ENCODE results near the gene POLR2L.

DNA sequence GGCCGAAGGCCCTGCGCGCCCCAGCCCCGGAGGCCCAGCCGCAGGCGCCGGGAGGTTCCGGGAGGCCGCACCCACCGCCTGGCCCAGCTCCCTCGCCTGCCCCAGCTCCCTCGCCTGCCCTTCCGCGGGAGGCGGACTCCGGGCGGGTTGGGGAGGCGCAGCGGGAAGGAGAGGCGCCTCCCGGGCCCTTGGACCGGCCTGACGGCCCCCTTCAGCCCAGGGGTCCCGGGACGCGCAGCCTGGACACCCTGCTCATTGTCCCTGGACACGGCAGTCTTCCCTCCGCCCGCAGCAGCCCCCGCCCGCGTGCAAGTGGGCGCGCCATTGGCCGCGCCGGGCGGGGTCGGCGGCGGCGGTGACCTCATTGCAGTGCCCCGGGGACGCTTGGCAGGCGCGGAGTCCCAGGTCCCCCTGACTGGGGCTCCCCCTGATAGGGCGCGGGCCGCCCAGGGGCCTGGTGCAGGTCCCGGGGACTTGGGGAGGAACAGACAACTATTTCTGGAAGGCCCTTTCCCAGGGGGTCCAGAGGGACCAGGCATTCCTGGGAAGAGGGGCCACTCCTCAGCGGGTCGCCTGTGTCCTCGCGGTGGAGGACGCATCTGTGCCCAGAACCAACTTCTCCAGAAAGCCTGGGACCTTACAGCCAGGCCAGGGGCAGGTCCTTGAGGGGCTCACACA, 9.1 kb downstream of the POLR2L start:
- TF ChIP-seq CTCF (IDR thresholded peaks at IDR 0.05; ENCODE audit: low read depth, low read length, poor library complexity, severe bottlenecking), result no peak
- TF ChIP-seq EZH2phosphoT487 (IDR thresholded peaks at IDR 0.05; ENCODE audit: borderline replicate concordance, low read length), result no peak

All from DOHH2 (cell line).